ENCODE measurements around the gene NBEAL2. TPM values are rescaled to one million over a fixed set of nuclear protein-coding genes. Genes with fewer than 3 reads are reported as not detected.

The NBEAL2 gene
- total RNA-seq, 1 donor from 2014 or later: 70.2 TPM

- H3K4me1 ChIP-seq: no peaks in the 10 kb centered on the region
- intact Hi-C loops (cut with DNase I): loop anchor here (5.0 kb wide), 1 partner anchor 289 kb away; no protein-coding TSS in a partner anchor
- no peaks in the 10 kb centered on the region for H3K27me3 ChIP-seq
- H3K4me3 ChIP-seq: no peak overlapping the region
- TF ChIP-seq CTCF (IDR thresholded peaks at IDR 0.05): no peak
- H3K27ac ChIP-seq: no peak overlapping the region
- H3K36me3 ChIP-seq: peaks cover 13 to 30% of the 10 kb centered on the region in 2 donors
- DNase-seq (ENCODE audit: low spot score in 2 of 2): peak in 1 of 2 donors; percentile 6
- no peaks in the 10 kb centered on the region for H3K9me3 ChIP-seq
Observed at GRCh38 chr3:46995901-46996562, 16.6 kb downstream of the NBEAL2 start.

DNA sequence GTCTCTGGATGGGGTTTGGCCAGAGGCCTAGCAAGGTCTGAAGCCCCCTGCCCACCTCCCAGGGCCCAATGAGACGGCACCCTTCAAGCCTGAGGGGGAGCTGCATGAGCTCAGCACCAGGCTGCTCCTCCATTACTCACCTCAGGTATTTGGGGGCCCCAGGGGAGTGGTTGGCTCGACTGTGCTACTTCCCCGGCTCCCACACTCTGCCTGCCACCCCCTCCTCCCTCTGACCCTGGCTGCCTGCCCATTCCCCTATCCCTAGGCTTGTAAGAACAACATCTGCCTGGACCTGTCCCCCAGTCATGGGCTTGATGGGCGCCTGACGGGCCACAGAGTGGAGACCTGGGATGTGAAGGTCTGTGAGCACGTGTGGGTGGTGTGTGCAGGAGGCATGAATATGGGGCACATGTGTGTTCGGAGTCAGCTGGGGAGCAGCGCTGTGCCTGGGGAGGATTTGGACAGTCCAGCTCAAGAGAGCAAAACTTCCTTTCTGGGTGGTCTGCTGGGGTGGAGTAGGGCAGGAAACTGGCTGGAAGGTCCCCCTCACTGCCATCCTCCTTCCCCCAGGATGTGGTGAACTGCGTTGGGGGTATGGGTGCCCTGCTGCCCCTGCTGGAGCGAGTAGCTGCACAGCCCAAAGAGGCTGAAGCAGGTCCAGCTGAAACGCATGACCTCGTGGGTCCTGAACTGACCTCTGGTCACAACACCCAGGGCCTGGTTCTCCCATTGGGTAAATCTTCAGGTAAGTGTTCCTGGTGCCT is 17.4 kb downstream of the NBEAL2 start:
- no peak for TF ChIP-seq CTCF (IDR thresholded peaks at IDR 0.05)
- no peaks in the 10 kb centered on the region for H3K4me1 ChIP-seq
- DNase-seq (ENCODE audit: low spot score in 2 of 2): peak in 1 of 2 donors; percentile 7
- peaks cover 14 to 36% of the 10 kb centered on the region in 2 donors for H3K36me3 ChIP-seq
- intact Hi-C loops (cut with DNase I): loop anchor here (5.0 kb wide), 1 partner anchor 290 kb away; no protein-coding TSS in a partner anchor
- no peak overlapping the region for H3K4me3 ChIP-seq
- no peak overlapping the region for H3K27ac ChIP-seq
- H3K9me3 ChIP-seq: no peaks in the 10 kb centered on the region
- no peaks in the 10 kb centered on the region for H3K27me3 ChIP-seq

DNA sequence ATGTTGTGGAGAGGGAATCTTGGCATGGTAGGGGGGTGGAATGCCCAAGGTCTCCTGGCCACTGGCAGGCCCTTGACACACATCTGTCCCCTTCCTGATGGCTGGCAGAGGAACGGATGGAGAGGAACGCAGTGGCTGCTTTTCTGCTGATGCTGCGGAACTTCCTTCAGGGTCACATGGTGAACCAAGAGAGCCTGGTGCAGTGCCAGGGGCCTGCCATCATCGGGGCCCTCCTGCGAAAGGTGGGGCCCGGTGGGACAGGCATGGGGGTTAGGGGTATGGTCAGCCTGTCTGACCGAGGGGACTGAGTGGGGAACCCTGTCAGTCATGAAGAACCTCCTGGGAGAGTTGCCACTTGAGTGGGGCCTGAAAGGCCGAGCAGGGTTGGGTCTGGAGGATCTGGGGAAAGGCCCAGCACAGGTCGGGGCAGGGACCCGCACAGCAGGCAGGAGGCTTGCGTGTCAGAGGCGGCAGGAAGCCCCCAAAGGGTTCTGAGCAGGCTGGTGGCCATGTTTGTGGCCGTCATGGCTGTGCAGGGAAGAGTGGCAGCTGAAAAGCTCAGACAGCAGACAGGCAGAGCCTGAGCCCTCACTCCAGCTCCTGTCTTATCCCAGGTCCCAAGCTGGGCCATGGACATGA is 18.1 kb downstream of the NBEAL2 start:
- H3K4me3 ChIP-seq: no peak overlapping the region
- no peak for TF ChIP-seq CTCF (IDR thresholded peaks at IDR 0.05)
- intact Hi-C loops (cut with DNase I): loop anchor here (1.0 to 5.0 kb wide), 2 partner anchors 74 to 290 kb away; no protein-coding TSS in a partner anchor
- H3K36me3 ChIP-seq: peaks cover 16 to 43% of the 10 kb centered on the region in 2 donors
- H3K4me1 ChIP-seq: no peaks in the 10 kb centered on the region
- H3K27me3 ChIP-seq: no peaks in the 10 kb centered on the region
- no peak overlapping the region for H3K27ac ChIP-seq
- DNase-seq (ENCODE audit: low spot score in 2 of 2): peak in 1 of 2 donors; percentile 7
- H3K9me3 ChIP-seq: no peaks in the 10 kb centered on the region

GRCh38 chr3:46998121-46998851 is 18.8 kb downstream of the NBEAL2 start:
- Histone ChIP-seq H3K36me3 (peaks cover 21 to 49% of the 10 kb centered on the region in 2 donors), H3K27me3 (no peaks in the 10 kb centered on the region), H3K9me3 (no peaks in the 10 kb centered on the region), H3K4me1 (no peaks in the 10 kb centered on the region), H3K4me3 (no peak overlapping the region), H3K27ac (no peak overlapping the region)
- TF ChIP-seq CTCF (IDR thresholded peaks at IDR 0.05): peak; percentile 69 to 83 (median 78)
- DNase-seq (ENCODE audit: low spot score in 2 of 2): peak in 1 of 2 donors; percentile 9
- intact Hi-C loops (cut with DNase I): loop anchor here (1.0 to 5.0 kb wide), 2 partner anchors 75 to 291 kb away; no protein-coding TSS in a partner anchor
